ENCODE results near the gene PTGR2.

The PTGR2 gene

DNA sequence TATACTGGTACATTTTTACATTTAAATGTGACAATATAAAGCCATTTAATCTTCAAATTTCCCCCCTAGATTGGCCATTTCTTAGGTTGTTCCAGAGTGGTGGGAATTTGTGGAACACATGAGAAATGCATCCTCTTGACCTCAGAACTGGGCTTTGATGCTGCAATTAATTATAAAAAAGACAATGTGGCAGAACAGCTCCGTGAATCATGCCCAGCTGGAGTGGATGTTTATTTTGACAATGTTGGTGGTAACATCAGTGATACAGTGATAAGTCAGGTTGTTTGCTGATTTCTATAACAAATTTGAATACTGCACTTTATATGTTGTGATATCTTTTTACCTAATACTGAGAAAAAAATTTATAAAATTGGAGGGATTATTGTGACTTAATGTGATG, 27.4 kb downstream of the PTGR2 start:
- H3K27me3 ChIP-seq (ENCODE audit: insufficient read depth, poor library complexity, severe bottlenecking), result no peaks in the 10 kb centered on the region
- no peak for DNase-seq (ENCODE audit: low read depth in 1 of 2, low spot score in 1 of 2)
- H3K27ac ChIP-seq (replicated peaks), result no peak overlapping the region
- no peak overlapping the region for H3K4me3 ChIP-seq (replicated peaks; ENCODE audit: insufficient read depth, low read length)
- TF ChIP-seq, protein P1, sequence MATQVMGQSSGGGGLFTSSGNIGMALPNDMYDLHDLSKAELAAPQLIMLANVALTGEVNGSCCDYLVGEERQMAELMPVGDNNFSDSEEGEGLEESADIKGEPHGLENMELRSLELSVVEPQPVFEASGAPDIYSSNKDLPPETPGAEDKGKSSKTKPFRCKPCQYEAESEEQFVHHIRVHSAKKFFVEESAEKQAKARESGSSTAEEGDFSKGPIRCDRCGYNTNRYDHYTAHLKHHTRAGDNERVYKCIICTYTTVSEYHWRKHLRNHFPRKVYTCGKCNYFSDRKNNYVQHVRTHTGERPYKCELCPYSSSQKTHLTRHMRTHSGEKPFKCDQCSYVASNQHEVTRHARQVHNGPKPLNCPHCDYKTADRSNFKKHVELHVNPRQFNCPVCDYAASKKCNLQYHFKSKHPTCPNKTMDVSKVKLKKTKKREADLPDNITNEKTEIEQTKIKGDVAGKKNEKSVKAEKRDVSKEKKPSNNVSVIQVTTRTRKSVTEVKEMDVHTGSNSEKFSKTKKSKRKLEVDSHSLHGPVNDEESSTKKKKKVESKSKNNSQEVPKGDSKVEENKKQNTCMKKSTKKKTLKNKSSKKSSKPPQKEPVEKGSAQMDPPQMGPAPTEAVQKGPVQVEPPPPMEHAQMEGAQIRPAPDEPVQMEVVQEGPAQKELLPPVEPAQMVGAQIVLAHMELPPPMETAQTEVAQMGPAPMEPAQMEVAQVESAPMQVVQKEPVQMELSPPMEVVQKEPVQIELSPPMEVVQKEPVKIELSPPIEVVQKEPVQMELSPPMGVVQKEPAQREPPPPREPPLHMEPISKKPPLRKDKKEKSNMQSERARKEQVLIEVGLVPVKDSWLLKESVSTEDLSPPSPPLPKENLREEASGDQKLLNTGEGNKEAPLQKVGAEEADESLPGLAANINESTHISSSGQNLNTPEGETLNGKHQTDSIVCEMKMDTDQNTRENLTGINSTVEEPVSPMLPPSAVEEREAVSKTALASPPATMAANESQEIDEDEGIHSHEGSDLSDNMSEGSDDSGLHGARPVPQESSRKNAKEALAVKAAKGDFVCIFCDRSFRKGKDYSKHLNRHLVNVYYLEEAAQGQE (IDR thresholded peaks at IDR 0.05; ENCODE audit: insufficient replicate concordance, low read depth), result no peak
- TF ChIP-seq SPI1 (IDR thresholded peaks at IDR 0.05; ENCODE audit: borderline replicate concordance, low read depth) (no peak), POLR2AphosphoS5 (IDR thresholded peaks at IDR 0.05; ENCODE audit: low read depth) (no peak), GABPA (IDR thresholded peaks at IDR 0.05; ENCODE audit: low read depth) (no peak)
- TF ChIP-seq, protein P2, sequence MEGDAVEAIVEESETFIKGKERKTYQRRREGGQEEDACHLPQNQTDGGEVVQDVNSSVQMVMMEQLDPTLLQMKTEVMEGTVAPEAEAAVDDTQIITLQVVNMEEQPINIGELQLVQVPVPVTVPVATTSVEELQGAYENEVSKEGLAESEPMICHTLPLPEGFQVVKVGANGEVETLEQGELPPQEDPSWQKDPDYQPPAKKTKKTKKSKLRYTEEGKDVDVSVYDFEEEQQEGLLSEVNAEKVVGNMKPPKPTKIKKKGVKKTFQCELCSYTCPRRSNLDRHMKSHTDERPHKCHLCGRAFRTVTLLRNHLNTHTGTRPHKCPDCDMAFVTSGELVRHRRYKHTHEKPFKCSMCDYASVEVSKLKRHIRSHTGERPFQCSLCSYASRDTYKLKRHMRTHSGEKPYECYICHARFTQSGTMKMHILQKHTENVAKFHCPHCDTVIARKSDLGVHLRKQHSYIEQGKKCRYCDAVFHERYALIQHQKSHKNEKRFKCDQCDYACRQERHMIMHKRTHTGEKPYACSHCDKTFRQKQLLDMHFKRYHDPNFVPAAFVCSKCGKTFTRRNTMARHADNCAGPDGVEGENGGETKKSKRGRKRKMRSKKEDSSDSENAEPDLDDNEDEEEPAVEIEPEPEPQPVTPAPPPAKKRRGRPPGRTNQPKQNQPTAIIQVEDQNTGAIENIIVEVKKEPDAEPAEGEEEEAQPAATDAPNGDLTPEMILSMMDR (IDR thresholded peaks at IDR 0.05; ENCODE audit: insufficient read depth, low read length), result no peak

DNA sequence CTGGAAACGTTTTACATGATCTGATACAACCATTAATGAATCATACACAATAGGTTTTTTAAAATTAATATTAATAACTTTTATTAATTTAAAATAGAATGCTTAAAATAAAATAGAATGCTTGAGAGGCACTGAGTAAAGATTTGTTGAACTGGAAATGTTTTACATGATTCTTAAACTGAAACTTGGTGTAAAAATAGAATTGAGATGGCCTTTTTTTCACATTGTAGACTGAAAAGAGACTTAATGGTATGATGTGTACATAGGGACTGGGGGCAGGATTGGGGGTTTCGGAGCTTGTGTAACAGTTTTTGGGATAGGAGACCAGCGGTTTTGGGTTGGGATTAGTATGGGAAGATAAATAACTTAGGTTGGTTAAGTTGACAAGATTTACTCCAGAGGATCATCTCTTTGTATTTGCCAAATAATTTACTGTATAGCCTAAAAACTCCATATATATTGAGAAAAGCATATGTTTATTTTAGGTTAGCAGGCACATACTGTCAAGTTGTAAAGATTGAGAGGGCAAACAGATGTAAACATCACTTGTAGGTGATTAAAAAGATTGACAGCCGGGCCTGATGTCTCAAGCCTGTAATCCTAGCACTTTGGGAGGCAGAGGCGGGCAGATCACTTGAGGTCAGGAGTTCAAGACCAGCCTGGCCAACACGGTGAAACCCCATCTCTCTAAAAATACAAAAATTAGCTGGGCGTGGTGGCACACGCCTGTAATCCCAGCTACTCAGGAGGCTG, 33.0 kb downstream of the PTGR2 start:
- TF ChIP-seq, protein P2 (IDR thresholded peaks at IDR 0.05; ENCODE audit: insufficient read depth, low read length), result no peak
- TF ChIP-seq SPI1 (IDR thresholded peaks at IDR 0.05; ENCODE audit: borderline replicate concordance, low read depth) (no peak), GABPA (IDR thresholded peaks at IDR 0.05; ENCODE audit: low read depth) (no peak), POLR2AphosphoS5 (IDR thresholded peaks at IDR 0.05; ENCODE audit: low read depth) (no peak)
- TF ChIP-seq, protein P1 (IDR thresholded peaks at IDR 0.05; ENCODE audit: insufficient replicate concordance, low read depth), result no peak
- Histone ChIP-seq H3K4me3 (replicated peaks; ENCODE audit: insufficient read depth, low read length) (no peak overlapping the region), H3K27ac (replicated peaks) (no peak overlapping the region)

DNA sequence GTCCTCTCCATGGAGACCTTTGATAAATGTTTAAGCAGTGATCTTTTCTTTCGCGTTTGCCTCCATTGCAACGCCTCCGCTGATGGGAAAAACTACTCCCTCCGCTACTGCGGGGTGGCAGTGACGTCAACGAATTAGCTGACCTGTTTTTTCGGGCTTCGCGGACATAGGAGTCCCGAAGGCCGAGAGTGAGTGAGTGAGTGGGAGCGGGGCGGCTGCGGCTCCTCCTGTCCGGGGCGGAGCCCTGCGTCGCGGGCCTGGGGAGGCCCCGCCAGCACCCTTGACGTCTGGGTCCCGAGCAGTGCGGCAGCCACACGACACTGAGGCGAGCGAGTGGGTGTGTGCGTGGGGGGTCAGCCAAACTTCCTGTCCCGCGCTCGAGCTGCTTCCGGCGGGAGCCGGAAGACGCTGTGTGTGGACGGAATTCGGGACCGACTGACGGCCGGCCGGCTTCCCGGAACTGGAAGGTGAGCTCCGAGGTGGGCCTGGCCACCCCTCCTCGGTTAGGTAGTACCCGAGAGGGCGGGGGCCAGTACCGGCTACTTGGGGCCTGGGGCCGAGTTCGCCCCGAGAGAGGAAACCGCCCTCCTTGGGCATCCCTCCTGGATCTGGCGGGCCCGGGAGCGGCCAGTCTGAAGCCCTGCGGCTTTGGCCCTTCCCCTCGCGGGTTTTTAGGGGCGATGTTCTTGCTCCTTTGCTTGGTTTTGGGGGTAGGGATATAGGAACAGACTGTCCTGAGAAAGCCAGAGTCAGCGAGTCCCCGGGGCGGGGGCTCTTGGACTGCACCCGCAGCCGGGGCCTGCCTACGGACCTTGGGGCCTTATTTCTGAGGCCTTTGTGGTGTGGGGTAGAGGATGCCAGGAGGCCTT, 35.1 kb downstream of the PTGR2 start, which contains the start of gene ZNF410:
Gene ZNF410 (plus strand): TSS at position 411 of the 869 bp plus-strand sequence. CDS start 5,317 bp downstream, outside the sequence.
- H3K27ac ChIP-seq (replicated peaks), result peak within 1 kb of the TSS; percentile 73
- no peaks in the 10 kb centered on the region for H3K27me3 ChIP-seq (ENCODE audit: insufficient read depth, poor library complexity, severe bottlenecking)
- peak; percentile 81 to 87 for DNase-seq (ENCODE audit: low read depth in 1 of 2, low spot score in 1 of 2)
- TF ChIP-seq, protein P1 (IDR thresholded peaks at IDR 0.05; ENCODE audit: insufficient replicate concordance, low read depth), result no peak
- TF ChIP-seq GABPA (IDR thresholded peaks at IDR 0.05; ENCODE audit: low read depth) (peak; percentile 91), POLR2AphosphoS5 (IDR thresholded peaks at IDR 0.05; ENCODE audit: low read depth) (0 out of 2 replicates have a peak, but pooled peaks have one; percentile 57)
- H3K4me3 ChIP-seq (replicated peaks; ENCODE audit: insufficient read depth, low read length), result peak within 1 kb of the TSS; percentile 72

More for the DNA sequence above, 33.0 kb downstream of the PTGR2 start:
- no peak for DNase-seq (ENCODE audit: low read depth in 1 of 2, low spot score in 1 of 2)
- no peaks in the 10 kb centered on the region for H3K27me3 ChIP-seq (ENCODE audit: insufficient read depth, poor library complexity, severe bottlenecking)
